GM10266 (cell line): ENCODE results near the gene SUSD3.
A peak's percentile ranks its signal among the peaks of the same experiment; 100 is the strongest.

Experiments
- DNase-seq: peaks from one replicate; pipeline ENCODE4 v3.0.0; 2012; ENCODE audit errors: extremely low spot score
- TF ChIP-seq, protein P1 (sequence below): IDR thresholded peaks from 2 replicates; pipeline ENCODE4 v1.5.1; 2012; ENCODE audit warnings: mild to moderate bottlenecking, low read depth; ENCODE audit not compliant: control insufficient read depth, insufficient read depth; ENCODE audit errors: missing control alignments

SUSD3 gene

DNA sequence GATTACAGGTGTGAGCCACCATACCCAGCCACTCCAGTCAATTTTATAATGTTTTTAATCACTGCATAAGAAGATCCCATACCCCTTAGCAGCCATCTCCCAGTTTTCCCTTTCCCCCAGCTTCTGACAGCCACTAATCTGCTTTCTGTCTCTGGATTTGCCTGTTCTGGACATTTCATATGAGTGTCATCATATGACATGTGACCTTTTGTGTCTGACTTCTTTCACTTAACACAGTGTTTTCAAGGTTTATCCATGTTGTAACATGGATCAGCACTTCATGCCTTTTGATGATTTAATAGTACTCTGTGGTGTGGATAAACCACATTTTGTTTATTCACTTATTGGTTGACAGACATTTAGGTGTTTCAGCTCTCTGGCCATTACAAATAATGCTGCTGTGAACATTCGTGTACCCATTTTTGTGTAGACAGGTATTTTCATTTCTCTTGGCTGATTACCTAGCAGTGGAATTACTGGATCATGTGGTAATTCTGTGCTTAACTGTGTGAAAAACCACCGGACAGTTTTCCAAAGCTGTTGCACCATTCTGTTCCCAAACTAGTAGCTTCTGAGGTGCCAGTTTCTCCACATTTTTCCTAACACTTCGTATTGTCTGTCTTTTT is 8.6 kb downstream of the SUSD3 start:
- TF ChIP-seq, protein P1, sequence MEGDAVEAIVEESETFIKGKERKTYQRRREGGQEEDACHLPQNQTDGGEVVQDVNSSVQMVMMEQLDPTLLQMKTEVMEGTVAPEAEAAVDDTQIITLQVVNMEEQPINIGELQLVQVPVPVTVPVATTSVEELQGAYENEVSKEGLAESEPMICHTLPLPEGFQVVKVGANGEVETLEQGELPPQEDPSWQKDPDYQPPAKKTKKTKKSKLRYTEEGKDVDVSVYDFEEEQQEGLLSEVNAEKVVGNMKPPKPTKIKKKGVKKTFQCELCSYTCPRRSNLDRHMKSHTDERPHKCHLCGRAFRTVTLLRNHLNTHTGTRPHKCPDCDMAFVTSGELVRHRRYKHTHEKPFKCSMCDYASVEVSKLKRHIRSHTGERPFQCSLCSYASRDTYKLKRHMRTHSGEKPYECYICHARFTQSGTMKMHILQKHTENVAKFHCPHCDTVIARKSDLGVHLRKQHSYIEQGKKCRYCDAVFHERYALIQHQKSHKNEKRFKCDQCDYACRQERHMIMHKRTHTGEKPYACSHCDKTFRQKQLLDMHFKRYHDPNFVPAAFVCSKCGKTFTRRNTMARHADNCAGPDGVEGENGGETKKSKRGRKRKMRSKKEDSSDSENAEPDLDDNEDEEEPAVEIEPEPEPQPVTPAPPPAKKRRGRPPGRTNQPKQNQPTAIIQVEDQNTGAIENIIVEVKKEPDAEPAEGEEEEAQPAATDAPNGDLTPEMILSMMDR = no peak
- DNase-seq = no peak

DNA sequence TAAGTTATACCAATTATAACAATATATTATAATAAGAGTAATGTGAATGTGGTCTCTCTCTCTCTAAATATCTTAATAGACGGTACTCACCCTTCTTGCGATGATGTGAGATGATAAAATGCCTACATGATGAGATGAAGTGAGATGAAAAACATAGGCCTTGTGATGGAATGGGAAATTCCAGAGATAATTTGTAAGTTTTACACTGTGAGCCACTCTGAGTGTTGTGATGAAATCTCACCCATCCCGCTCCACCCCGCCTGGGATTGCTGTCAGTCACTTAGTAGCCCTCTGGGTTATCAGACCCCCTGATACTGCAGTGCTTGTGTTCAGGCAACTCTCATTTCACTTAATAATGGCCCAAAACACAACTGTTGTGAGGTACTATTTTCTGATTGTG is 10.5 kb downstream of the SUSD3 start:
- TF ChIP-seq, protein P1 = no peak

DNA sequence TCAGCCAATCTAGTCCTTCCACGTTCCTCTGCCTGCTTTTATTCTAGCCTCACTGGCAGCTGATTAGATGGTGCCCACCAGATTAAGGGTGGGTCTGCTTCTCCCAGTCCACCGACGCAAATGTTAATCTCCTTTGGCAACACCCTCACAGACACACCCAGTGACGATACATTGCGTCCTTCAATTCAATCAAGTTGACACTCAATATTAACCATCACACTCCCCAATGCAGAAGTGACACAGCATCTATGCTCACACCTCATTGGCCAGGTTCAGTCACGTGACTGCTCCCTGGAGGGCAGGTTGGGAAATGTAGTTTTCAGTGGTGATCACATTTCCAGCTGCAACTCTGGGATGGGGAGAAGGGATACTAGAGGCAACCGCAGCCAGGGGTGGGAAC is 13.0 kb downstream of the SUSD3 start:
- peak; percentile 36 for DNase-seq
- TF ChIP-seq, protein P1 = no peak

More for the DNA sequence above, 10.5 kb downstream of the SUSD3 start:
- DNase-seq = no peak

GRCh38 chr9:93072383-93072795 is 13.9 kb downstream of the SUSD3 start:
- TF ChIP-seq, protein P1 = no peak
- no peak for DNase-seq

DNA sequence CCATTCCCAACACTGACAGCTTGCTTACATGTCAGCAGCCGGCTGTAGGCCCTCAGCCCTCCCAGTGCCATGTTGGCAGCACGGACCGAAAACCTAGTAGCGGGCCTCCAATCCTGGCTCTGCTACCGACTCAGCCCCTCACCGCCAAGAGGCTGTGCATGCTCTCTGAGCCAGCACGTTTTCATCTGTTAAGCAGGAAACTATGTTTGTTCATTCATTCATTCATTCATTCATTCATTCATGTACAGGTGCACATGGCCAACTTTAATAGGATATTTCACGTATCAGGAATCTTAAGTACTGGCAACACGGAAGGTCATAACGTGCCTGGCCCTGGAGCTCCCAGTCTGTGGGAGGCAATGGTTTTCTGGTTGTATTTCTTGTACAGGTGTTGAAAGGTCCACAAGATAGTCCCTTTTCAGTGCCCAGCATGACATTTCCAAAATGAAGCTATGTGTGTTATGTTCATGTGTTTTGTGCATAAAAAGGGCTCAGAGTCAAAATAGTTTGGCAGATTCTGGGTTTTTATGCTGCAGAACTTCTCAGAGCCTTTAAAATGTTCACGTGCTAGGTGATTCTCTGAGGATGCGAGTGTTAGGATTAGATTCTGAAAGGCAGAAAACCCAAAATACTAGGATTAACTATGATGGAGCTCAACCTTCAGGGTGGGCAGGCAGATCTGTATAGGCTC is 17.7 kb downstream of the SUSD3 start:
- TF ChIP-seq, protein P1 = no peak
- DNase-seq = no peak

- TF ChIP-seq, protein P1 = no peak
Measured at GRCh38 chr9:93076792-93077128, 18.3 kb downstream of the SUSD3 start.

DNA sequence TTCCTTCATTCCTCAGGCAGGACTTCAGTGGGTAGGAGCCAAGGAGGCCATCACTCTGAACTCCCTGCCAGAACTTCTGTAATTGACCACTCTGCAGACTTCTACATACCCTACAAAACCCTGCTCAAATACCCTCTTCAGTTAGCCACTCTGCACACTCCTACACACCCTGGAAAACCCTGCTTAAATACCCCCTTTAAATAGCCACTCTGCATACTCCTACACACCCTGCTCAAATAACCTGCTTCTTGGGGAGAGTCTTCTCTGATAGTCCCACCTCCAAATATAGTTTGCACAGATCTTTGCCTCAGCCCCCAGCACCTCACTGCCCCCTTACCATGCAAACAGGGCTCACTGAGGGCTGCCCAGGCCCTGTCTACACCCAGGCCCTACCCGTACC is 18.9 kb downstream of the SUSD3 start:
- DNase-seq = no peak
- TF ChIP-seq, protein P1 = no peak

More at GRCh38 chr9:93076792-93077128, 18.3 kb downstream of the SUSD3 start:
- no peak for DNase-seq
